ENCODE measurements around the gene CAV3.
"Not testable (repeated sequence)": the region's sequence is repeated elsewhere in the genome, so short reads cannot be mapped to it uniquely, and the experiment has no call there.

Gene CAV3

DNA sequence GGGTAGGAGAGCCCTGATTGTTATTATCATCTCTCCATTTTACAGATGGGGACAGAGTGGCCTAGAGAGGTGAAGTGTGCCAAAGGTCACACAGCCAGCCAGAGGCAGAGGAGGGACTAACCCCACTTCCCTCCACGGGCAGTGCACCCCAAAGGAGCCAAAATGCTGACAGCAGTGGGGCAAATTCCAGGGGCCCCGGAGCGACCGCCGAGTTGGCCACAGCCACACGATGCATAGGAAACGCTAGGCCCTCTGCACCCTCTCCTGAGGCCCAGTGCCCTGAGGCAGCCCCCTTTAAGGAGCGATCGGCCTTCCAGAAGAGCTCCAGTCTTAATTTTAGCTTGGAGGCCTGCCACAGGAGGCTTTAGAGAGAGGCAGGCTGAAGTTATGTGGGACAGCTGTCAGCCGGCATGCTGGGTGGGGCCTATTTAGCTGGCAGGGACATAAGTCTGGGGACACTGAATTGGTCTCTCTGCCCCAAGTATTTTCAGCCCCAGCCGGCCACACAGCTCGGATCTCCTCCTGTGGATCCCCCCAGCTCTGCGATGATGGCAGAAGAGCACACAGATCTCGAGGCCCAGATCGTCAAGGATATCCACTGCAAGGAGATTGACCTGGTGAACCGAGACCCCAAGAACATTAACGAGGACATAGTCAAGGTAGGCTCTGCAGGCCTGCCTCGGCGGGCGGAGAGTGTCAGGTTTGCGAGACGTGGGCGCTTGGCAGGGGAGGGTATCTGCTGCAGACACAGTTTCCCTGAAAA lies at the start of gene CAV3:
CAV3 (plus strand) TSS at position 471 of the 763 bp plus-strand sequence; CDS start at position 546, 75 bp downstream.
- no peak for DNase-seq

GRCh38 chr3:8684992-8685391 lies 48.6 kb upstream of the CAV3 start:
- not testable (repeated sequence) for DNase-seq

DNA sequence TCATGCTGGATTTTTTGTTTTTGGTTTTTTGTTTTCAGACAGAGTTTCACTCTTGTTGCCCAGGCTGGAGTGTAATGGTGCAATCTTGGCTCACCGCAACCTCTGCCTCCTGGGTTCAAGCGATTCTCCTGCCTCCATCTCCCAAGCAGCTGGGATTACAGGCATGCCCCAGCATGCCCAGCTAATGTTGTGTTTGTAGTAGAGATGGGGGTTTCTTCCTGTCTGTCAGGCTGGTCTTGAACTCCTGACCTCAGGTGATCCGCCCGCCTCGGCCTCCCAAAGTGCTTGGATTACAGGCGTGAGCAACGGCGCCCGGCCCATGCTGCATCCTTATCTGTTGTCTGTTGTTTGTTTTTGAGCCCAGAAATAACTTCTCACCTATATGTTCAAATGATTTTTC lies 42.3 kb upstream of the CAV3 start:
- DNase-seq, result not testable (repeated sequence)

DNA sequence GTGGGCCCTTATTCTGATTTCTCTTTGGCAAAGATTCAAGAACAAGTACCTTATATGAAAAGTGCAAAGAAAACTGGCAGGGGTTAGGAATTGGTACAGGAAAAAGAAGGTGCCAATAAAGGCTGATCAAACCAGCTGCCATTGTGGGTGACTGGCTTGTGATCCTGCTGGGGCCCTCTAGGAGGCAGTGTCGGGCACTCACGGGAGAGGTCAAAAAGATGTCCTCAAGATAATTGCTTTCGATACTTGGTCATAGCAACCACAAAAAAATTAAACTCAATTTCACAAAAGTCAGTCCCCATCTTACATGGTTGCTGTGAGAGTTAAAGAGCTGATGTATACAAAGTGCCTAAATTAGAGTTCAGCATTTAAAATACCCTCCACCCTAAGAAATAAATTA lies 31.0 kb upstream of the CAV3 start:
- DNase-seq, result no peak

GRCh38 chr3:8705575-8705974 lies 28.0 kb upstream of the CAV3 start:
- DNase-seq, result no peak

- DNase-seq, result no peak
These were observed 24.3 kb upstream of the CAV3 start for GRCh38 chr3:8709287-8709686.

- no peak for DNase-seq
These were observed 23.6 kb upstream of the CAV3 start for GRCh38 chr3:8709801-8710507.

DNA sequence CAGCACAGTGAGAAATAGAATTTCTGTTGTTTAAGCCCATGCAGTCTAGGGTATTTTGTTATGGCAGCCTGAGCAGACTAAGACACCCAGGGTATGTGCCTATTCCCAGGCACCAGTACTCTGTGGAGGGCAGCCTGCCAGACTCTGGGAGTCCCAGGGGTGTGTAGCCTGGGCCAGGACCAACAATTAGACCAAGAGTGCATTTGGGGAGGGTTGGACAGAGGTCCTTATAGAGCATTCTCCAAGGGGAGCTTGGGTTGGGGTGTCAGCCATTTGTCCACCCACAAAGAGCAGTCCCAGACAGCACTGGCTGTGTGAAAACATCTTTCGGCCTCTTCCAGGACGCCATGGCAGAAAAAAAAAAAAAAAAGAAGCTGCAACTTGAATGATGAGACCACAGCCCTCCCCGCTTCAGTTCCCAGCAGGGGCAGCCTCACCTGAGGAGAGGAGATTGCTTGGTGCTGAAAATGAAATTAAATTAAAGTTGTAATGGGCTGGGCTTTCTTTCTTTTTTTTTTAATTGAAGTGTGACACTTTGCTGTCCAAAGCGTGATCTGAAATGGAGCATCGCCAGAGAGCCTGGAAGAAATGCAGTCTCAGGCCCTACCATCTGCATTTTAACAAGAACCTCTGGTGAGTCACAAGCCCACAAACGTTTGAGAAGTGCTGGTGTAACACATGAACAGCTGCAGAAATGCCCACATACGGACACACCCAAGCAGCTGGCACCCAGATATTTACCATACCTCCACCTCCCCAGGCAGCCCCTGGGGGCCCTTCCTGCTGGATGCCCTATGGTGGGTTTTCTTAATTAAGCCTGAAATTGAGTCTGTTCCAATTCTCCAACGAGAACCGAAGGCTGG lies 21.3 kb upstream of the CAV3 start:
- peak; percentile 2 for DNase-seq

DNA sequence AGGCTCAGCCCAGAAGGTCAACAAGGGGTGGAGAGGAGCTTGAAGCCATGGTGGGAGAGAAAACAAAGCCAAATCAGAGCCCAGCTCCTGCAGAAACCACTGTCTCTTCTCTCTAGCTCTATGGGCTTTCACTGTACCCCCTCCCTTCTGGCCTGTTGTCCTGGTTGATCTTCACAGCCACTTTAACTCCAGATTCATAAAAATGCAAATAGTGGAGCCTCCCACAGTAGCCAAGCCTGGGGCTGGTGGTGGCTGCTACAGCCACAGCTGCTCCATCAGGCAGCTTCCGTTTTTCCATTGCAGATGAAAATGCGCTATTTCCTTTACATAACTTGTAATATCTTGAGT lies 20.7 kb upstream of the CAV3 start:
- no peak for DNase-seq

- peak; percentile 13 for DNase-seq
These were observed 19.5 kb upstream of the CAV3 start for GRCh38 chr3:8713901-8714759.

GRCh38 chr3:8715757-8716156 lies 17.8 kb upstream of the CAV3 start:
- DNase-seq, result not testable (repeated sequence)

DNA sequence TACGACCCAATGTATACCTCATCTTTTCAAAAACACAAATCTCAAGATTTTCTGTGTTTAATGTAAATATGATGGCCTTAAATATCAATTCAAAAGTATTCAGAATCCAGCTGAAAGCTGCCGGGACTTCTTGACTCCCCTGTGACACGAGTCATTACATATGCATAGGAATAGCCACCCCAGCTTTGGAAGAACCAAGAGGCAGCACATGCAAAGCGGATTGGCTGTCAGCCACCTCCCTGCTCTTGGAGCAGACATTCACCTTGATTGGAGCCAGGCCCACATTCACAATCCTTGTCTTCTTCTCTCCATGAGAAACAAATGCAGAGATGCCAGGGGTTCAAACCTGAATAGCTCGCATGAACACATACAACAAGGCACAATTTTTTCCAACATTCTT lies 10.8 kb upstream of the CAV3 start:
- no peak for DNase-seq

DNA sequence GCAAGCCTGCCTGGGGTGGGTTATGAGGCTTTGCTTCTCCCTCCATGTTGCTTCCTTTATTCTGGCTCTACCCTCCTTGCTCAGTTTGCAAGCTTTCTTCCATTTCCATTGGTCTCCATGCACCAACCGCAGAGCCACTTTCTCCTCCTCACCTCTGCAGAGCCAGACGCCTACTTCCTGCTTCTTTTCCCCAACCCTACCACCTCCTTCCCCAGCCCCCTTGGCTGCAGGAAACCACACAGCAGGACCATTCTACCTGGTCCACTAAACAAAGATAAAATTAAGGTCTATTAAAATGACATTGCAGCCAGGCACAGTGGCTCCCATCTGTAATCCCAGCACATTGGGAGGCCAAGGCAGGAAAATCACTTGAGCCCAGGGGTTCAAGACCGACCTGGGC lies 10.0 kb upstream of the CAV3 start:
- DNase-seq, result no peak

GRCh38 chr3:8724108-8724752 lies 9.4 kb upstream of the CAV3 start:
- no peak for DNase-seq

- DNase-seq, result no peak
These were observed 5.7 kb upstream of the CAV3 start for GRCh38 chr3:8727605-8728512.

DNA sequence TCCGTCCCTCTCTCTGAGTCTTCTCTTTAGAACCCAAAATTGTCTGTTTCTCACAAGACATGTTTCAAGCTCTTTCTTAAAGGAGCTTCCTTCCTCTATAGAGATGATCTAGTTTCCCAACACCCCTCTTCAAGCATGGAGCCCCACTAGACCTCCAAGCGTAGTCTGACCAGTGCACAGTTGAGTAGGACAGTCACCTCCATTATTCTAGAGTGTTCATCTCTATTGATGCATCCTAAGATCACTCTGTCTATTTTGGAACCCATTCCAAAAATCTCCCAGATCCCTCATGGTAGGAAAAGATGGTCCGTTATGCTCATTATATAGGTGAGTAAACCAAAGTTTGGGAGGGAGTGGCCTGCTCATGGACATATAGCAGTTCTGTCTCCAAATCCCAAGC lies 4.1 kb upstream of the CAV3 start:
- no peak for DNase-seq

DNA sequence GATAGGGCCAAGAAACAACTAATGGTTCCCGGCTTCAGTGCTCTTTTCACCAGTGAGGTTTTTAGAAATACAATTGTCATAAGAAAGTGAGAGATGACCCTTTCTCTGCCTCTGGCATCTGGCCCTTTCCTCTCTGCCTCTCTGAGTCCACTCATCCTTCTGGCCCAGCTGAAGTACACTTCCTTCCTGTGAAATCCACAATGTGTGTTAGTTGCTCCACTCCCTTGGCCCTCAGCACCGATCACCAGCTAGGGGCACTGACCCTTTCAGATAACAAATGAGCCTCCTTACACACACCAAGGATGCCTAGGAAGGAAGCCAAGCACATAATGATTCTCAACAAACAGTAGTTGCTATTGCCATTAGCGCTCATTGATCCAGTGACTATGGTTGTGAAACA lies 2.9 kb upstream of the CAV3 start:
- DNase-seq, result no peak

DNA sequence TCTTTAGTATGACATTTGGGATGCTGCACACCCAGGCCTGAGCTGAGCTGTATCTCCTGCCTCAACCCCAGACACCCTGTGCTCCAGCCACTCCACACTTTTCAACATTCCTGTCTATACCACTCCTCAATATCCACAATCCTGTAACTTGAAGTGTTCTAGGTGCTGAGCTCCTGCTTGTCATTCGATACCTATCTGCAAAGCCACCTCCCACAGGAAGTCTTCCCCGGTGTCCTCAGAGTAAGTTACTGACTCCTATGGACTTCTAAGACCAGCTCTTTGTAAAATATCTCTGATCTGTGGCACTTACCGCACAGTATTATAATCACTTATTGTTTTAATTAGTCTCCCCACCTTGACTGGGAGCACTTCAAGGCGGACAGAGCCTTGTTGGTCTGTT lies 1.2 kb upstream of the CAV3 start:
- DNase-seq, result no peak

GRCh38 chr3:8734137-8734878 lies 706 bp downstream of the CAV3 start:
- DNase-seq, result no peak

DNA sequence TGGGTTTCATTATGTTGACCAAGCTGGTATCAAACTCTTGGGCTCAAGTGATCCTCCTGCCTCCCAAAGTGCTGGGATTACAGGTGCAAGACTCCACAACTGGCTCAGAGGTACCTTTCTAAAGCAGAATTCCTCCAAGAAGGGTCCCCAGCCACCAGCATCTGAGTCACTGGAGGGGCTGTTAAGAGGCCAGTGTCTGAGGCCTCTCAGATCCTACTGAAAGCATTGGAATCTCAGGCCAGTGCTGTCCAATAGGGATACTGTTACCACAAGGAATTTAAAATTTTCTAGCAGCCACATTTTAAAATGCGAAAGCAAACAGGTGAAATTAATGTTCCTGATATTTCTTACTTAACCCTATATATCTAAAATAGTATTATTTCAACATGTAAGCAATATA lies 1.3 kb downstream of the CAV3 start:
- no peak for DNase-seq
